Uterus (tissue), 4 donors: ENCODE data around the gene IL21R. TPM values are rescaled to one million over a fixed set of nuclear protein-coding genes. Genes with fewer than 3 reads are reported as not detected.

Experiments used
- DNase-seq, 2 donors: peaks; one replicate each; pipeline ENCODE4 v3.0.0-alpha.2; 2019 to 2020
- H3K27ac ChIP-seq, 2 donors: fragments of 200-600 bp; sonication (generic); 1 replicate in 1 of 2; 2 replicates in 1 of 2; pipeline ENCODE4 v1.5.1; 2016 to 2018
- H3K27me3 ChIP-seq, 2 donors: fragments of 200-600 bp; sonication (generic); one replicate each; pipeline ENCODE4 v1.5.1; 2018 to 2019; ENCODE audit warnings: control low read depth in 1 of 2
- H3K36me3 ChIP-seq, 2 donors: fragments of 200-600 bp; sonication (generic); one replicate each; pipeline ENCODE4 v1.5.1; 2019; ENCODE audit warnings: control low read depth in 1 of 2
- H3K4me1 ChIP-seq, 2 donors: fragments of 200-600 bp; sonication (generic); one replicate each; pipeline ENCODE4 v1.5.1; 2018 to 2019; ENCODE audit warnings: control low read depth in 1 of 2
- H3K4me3 ChIP-seq, 2 donors: fragments of 200-600 bp; sonication (generic); 1 replicate in 1 of 2; 2 replicates in 1 of 2; pipeline ENCODE4 v1.5.1; 2018 to 2019; ENCODE audit warnings: mild to moderate bottlenecking in 1 of 2
- H3K9me3 ChIP-seq, 2 donors: fragments of 200-600 bp; sonication (generic); one replicate each; pipeline ENCODE4 v1.5.1; 2019; ENCODE audit warnings: control low read depth in 1 of 2
- CTCF ChIP-seq, 4 experiments: fragments of 200-600 bp in 2 of 4; fragments of 450-650 bp in 2 of 4; sonication (generic) in 2 of 4; IDR thresholded peaks; one replicate each; pipeline ENCODE4 v1.5.1; 2016 to 2019; ENCODE audit warnings: antibody characterized with exemption in 4 of 4, mild to moderate bottlenecking in 2 of 4, moderate library complexity in 1 of 4
- POLR2A ChIP-seq, 2 donors: fragments of 450-650 bp; IDR thresholded peaks; one replicate each; pipeline ENCODE4 v1.6.1; 2016; ENCODE audit warnings: antibody characterized with exemption in 2 of 2, mild to moderate bottlenecking in 1 of 2, moderate library complexity in 1 of 2
- intact Hi-C: fragments of 100-400 bp; cut with DNase I; formaldehyde crosslinking; loops from one replicate; pipeline ENCODE4 v1.15.1; 2023; ENCODE audit warnings: low total_unique reads
- total RNA-seq, 4 donors: library from RNA; depleted of rRNA in 3 of 4; stranded (reverse); fragments of >200 nt in 3 of 4; gene quantifications; one replicate each; pipeline versions ENCODE4 v1.1.0 to v1.2.4, GENCODE V29; 2014 to 2023
- donor health status: DM: yes; HTN: yes; CAD: no.

Gene IL21R
- total RNA-seq, 4 donors from 2014 or later, result 0.21 to 0.46 TPM; not detected in 2

- no peak for TF ChIP-seq CTCF (IDR thresholded peaks at IDR 0.05)
- TF ChIP-seq POLR2A (IDR thresholded peaks at IDR 0.05), result no peak
- no peak for DNase-seq
- intact Hi-C loops, result no loop called here
- Histone ChIP-seq H3K9me3 (no peaks in the 10 kb centered on the region), H3K4me1 (no peaks in the 10 kb centered on the region), H3K27ac (no peak overlapping the region), H3K27me3 (no peaks in the 10 kb centered on the region), H3K36me3 (no peaks in the 10 kb centered on the region), H3K4me3 (no peak overlapping the region)
Observed at GRCh38 chr16:27381974-27382855, 19.8 kb upstream of the IL21R start.

GRCh38 chr16:27383556-27384243 is 18.3 kb upstream of the IL21R start:
- Histone ChIP-seq H3K36me3 (no peaks in the 10 kb centered on the region), H3K9me3 (no peaks in the 10 kb centered on the region), H3K4me3 (no peak overlapping the region), H3K27me3 (no peaks in the 10 kb centered on the region), H3K27ac (no peak overlapping the region), H3K4me1 (no peaks in the 10 kb centered on the region)
- intact Hi-C loops, result no loop called here
- no peak for DNase-seq
- no peak for TF ChIP-seq CTCF (IDR thresholded peaks at IDR 0.05)
- no peak for TF ChIP-seq POLR2A (IDR thresholded peaks at IDR 0.05)

- TF ChIP-seq POLR2A (IDR thresholded peaks at IDR 0.05) (no peak), CTCF (IDR thresholded peaks at IDR 0.05) (no peak)
- no peaks in the 10 kb centered on the region for H3K27me3 ChIP-seq
- H3K4me1 ChIP-seq, result no peaks in the 10 kb centered on the region
- DNase-seq, result no peak
- no peaks in the 10 kb centered on the region for H3K36me3 ChIP-seq
- no peak overlapping the region for H3K4me3 ChIP-seq
- H3K27ac ChIP-seq, result no peak overlapping the region
- intact Hi-C loops, result no loop called here
- H3K9me3 ChIP-seq, result no peaks in the 10 kb centered on the region
Observed at GRCh38 chr16:27384425-27384824, 17.5 kb upstream of the IL21R start.

- no peak for DNase-seq
- no peaks in the 10 kb centered on the region for H3K9me3 ChIP-seq
- intact Hi-C loops, result no loop called here
Observed at GRCh38 chr16:27385398-27385797, 16.6 kb upstream of the IL21R start.

More at GRCh38 chr16:27385398-27385797, 16.6 kb upstream of the IL21R start:
- Histone ChIP-seq H3K4me1 (no peaks in the 10 kb centered on the region), H3K4me3 (no peak overlapping the region), H3K27ac (no peak overlapping the region), H3K27me3 (no peaks in the 10 kb centered on the region), H3K36me3 (no peaks in the 10 kb centered on the region)
- TF ChIP-seq POLR2A (IDR thresholded peaks at IDR 0.05) (no peak), CTCF (IDR thresholded peaks at IDR 0.05) (no peak)
